Measurements from ENCODE around the gene IFNAR2.

Gene IFNAR2

DNA sequence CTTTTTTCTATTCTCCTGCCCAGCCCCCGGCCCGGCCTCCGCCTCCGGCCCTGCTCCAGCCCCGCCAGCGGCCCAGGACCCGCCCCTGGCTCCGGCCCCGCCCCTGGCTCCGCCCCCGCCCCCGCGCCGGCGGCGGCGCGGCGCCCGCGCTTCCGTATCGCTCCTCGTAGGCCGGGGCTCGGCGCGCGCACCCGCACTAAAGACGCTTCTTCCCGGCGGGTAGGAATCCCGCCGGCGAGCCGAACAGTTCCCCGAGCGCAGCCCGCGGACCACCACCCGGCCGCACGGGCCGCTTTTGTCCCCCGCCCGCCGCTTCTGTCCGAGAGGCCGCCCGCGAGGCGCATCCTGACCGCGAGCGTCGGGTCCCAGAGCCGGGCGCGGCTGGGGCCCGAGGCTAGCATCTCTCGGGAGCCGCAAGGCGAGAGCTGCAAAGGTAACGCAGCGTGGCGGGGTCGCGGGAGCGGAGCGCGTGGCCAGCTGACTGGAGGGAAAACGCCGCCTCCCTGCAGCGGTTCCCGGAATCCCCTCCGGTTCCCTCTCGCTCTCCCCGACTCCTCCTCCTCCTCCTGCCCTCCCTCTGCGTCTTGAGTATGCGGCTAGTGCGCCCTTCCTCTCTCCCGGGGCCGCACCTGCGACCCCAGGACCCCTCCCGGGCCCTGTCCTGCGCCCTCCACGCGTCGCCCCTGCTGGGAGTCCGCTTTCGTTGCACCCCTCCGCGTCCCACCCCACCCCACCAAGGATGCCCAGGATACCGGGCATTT is at the start of gene IFNAR2:
IFNAR2 (plus strand) TSS at position 155 of the 761 bp plus-strand sequence. CDS start 11,985 bp downstream, outside the sequence.
- no peak for FAIRE-seq
- peak; percentile 95 for DNase-seq (ENCODE audit: low spot score)

DNA sequence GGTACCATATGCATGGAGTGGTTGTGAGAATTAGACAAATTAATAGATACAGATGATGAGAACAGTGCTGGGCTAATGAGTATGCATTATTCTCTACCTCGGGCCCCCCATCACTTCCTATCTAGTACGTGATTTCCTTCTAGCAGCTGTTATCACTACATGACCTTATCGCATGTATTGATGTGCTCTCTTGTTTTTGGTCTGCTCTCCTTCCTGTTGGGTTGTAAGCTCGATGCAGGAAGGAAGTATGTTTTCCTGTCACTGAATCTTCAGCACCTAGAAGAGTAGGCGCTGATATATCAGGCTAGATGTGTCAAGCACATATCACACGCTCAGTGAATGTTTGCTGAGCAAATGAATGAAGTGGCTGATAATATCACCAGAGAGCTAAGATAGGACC is 43.9 kb upstream of the IFNAR2 start:
- FAIRE-seq = no peak
- DNase-seq (ENCODE audit: low spot score) = no peak

DNA sequence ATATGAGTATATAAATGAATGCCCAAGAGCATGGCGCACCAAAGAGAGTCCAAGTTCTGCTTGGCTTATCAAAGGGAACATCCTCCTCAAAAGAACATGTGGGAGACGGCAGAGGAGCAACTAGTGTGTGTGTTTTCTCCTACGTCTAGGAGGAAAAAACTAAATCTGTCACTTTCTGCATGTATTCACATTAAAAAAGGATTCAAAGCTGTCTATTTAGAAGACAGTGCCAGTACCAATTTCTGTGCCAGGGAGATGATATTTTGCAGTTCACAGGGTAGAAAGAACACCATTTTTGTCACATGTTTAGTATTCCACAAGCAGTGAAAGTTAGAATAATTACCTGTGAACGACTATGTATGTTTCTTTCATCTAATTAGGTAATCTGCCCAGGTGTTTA is 42.5 kb upstream of the IFNAR2 start:
- FAIRE-seq (no peak), DNase-seq (ENCODE audit: low spot score) (no peak)

DNA sequence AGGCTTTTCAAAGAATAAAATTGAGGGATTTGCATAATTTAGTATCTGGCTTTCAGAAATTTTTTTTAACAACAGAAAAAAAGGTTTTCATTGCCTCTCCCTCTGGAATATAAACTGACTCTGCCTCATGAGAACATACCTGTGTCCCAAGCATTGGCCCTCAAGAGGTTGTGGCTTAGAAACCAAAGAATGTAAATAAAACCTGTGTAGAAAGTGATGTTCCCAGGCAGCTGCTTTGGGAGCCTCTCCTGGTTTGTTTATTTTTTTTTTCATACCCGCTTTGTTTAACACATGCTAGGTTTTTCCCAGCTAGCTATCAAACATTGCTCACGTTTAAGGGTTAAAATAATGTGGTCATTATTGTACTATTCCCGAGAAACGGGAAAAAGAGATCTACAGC is 40.5 kb upstream of the IFNAR2 start:
- DNase-seq (ENCODE audit: low spot score) (no peak), FAIRE-seq (no peak)

DNA sequence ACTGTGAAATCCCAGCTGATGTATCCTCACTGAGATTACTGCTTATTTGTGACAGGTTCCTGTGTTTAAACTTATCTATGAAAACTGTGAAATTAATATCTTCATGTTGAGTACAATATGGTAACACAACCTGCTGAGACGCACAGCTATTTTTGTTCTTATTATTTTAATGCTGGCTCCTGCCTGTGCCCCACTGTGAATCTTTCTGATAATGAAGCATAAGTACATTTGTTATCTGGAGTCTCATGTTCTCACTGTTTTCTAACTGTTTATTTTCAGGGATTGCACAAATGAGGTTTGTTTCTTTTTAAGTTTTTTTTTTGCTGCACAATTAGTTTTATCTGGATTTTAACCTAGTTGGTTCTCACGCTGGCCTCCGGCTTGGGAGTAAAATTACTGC is 39.9 kb upstream of the IFNAR2 start:
- no peak for FAIRE-seq
- DNase-seq (ENCODE audit: low spot score) = no peak

DNA sequence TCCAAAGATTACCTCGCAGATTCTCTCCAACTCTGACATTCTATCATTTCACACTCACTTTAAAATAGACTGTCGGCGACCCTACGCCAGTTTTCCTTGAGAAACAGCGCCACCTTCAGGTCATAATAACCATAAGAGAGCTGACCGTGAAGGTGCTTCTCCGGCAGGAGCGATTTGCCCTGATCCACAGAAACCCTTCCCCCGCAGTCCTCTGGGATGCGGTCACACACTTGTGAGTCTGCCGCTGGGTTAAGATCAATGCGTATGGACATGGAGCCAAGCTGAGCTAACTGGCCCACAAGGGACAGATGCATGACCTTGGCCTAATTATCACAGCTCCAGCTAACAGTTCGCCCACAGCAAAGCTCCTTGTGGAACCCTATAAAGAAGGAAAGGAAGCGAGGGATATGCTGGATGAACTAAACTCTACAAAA is 32.8 kb upstream of the IFNAR2 start:
- DNase-seq (ENCODE audit: low spot score) = peak; percentile 70
- FAIRE-seq = no peak

DNA sequence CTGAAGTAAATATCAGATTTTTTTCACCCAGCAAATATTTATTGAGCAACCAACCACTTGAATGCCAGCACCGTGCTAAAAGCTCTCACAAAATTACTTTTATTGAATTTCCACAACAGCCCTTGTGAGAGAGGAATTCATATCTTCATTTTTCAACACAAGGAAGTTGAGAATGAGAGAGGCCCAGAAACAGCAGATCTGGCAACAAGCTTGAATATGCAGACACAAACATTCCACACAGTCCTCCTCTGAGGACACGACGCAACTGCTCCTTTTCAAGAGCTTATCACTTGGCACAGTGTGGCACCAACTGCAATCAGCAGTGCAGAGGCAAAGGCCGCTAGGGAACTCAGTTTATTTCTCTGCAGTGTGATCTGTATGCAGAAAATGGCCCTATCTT is 32.2 kb upstream of the IFNAR2 start:
- no peak for FAIRE-seq

DNA sequence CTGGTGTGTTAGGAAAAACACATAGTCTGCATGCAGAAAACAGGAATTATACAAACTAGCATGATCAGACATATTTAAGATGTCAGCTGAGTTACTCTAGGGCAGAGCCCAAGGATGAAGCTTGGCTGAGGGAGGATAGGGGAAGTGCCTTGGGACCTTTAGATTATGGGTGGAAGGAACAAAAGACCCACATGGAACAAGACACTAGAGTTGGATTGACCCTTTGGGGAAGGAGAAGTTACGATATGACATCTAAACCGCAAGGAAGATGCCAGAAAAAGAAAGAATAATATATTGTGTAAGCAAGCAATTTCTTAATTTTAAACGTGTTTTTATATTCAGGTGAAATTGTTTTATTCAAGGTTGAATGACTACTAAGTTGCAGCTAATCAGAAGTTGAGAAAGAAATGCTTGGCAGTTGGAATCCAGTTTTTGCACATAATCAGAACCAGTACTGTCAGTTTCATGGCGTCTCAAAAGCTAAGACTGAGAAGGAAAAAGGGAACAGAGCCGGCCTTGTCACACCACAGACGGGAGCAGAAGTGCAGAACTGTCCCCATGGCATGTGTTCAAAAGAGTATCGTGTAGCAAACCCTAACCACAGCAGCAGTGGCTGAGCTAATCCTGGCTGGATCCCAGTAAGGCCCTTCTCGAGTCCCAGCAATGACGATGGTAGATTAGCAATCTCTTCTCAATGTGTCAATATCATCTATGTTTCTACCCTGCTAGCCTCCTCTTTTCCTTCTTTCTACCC is 31.2 kb upstream of the IFNAR2 start:
- DNase-seq (ENCODE audit: low spot score) (no peak), FAIRE-seq (no peak)

More for the DNA sequence above, 32.2 kb upstream of the IFNAR2 start:
- no peak for DNase-seq (ENCODE audit: low spot score)

DNA sequence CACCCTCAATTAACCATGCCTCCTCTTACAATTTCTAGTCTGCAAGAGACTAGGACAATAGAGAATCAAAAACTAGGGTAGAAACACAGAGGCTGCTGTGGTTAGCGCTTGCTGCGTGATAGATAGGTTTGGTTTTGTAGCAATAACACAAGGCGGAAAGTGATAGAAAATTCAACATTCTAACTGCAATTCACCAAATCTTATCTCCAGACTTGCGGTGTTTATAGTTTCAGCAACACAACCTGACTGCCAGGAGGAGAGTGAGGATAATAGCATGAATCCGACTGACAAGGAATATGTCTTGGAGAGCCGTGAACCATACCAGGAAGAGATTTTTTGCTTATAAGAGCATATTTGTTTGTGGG is 30.7 kb upstream of the IFNAR2 start:
- no peak for FAIRE-seq

DNA sequence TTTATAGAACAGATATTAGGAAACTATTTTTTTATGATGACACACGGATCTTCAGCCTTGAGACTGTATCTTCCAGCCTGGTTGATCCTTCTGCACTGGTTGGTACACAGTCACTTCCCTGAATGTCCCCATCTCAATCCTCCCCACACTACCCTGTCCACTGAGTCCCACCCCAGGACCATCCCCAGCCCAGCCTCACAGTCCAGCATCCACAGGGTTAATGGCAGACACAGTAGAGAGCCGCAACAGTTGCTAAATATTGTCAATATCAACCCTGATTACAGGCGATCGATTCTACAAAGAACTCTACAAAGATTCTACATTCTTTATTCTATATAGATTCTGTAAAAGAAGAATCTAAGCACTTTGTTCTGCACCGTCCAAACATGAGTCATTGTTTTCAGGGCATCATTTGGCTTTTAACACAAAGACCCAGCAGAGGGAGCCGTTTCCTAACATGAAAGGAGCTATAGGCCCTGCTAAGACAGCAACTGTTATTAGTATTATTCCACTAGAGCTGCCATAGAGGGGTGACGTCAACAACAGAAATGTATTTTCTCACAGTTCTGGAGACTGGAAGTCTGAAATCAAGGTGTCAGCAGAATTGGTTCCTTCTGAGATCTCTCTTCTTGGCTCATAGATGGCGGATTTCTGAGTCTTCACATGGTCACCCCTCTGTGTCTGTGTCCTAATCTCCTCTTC is 30.1 kb upstream of the IFNAR2 start:
- FAIRE-seq = no peak

More for the DNA sequence above, 30.7 kb upstream of the IFNAR2 start:
- DNase-seq (ENCODE audit: low spot score) = no peak

DNA sequence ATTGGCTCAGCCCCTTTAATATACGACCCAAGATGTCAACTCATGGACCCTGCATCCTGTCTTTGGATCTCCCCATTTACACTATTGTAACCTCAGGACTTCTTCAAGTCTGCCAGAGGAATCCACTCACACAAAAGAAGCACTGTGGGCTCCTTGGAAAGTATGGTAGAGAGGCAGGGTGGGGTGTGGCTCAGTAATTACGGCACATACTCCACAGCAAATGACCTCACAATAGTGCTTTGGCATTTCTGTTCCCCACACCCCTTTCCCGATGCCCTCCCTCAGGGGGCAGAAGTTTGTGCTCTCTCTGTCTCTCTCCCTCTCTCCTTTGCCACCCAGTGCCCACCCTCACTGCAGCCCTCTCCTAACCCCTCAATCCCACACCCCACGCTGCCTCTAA is 27.8 kb upstream of the IFNAR2 start:
- DNase-seq (ENCODE audit: low spot score) (no peak), FAIRE-seq (no peak)

More for the DNA sequence above, 30.1 kb upstream of the IFNAR2 start:
- peak; percentile 76 for DNase-seq (ENCODE audit: low spot score)

DNA sequence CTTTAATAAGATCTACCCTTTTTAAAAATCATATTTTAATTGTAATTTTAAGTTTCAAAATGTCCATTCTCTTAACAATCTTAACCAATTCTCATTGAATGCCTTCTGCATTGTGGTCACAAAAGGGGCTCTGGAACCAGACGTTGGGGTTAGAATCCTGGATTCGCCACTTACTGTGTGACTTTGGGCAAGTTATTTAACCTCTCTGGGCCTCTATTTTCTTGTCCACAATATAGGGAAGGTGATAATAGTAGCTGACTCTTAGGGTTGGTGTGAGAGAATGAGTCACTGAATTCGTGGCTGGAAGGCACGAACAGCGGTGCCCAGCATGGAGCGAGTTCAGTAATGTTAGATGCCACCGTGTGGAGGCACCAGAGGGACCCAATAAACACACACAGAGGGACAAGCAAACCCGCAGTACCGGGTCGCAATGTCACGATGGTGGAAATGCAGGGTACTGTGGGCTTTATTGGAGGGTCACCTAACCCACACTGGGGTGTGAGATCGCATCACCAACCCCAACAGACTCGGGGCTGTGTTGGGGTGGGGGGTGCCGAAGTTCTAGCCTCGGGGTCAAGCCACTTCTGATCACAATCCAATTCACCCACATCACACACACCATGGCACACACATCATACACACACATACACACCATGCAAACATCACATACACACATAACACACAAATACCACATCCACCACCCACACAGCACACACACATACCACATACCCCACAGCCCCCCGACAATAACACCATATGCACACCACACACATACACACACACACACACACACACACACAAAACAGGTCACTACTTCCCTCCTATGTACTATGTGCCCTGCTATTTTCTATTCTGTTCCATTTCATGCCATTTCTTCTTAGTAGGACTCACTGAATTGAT is 27.0 kb upstream of the IFNAR2 start:
- no peak for FAIRE-seq
- DNase-seq (ENCODE audit: low spot score) = no peak

DNA sequence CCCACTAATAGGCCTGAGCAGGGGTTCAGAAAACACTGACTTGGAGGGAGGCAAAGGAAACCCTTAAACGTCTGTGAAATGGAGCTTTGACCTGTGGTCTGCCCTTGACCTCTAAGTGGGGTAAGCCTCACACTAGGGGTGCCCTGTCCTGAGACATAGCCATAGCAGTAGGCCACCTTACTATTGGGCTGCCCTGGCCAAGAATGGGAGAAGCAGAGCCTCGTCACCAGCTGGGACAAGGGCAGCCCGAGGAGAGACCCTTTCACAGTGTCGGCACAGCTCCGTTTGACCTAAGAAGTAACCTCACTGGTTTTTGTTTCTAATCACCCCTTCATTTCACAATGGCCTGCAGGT is 26.4 kb upstream of the IFNAR2 start:
- no peak for DNase-seq (ENCODE audit: low spot score)
- FAIRE-seq = no peak

DNA sequence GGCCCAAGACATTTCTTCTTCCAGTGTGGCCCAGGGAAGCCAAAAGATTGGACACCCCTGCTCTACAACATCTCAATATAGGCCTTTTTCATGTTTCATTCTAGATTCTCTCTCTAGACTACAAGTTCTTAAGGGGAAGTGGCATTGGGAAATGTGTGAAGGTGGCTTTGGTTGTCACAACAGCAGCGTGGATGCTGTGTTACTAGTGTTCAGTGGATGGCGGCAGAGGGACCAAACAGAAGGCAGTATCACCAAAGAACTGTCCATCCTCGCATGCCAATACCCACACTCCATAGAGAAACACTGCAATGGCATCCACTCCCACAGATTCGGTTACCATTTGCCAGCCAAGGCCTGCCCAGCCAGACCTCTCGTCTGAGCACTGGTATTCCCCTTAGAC is 24.3 kb upstream of the IFNAR2 start:
- DNase-seq (ENCODE audit: low spot score) = no peak
- FAIRE-seq = no peak

DNA sequence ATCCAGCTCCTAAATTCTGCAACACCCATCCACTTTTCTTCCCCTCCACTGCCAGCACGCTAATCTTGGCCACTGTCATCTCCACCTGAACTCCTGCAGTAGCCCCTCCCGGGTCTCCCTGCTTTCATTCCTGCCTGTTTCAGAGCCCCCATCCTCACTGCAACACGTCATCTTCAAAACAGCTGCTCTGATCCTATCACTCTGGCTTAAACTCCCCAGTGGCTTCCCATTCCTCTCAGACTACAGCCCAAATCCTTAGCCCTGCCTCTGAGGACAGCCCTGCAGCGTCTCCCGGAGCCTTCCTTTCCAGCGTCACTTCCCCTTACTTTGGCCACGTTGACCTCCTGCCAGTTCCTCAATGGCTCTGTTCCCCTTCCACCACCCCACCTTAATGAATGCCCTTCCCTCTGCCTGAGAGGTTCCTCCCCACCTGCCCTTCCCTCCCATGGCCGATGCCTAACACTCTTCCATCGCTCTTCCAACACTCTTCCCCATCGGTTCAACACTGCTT is 22.9 kb upstream of the IFNAR2 start:
- no peak for FAIRE-seq
- no peak for DNase-seq (ENCODE audit: low spot score)

DNA sequence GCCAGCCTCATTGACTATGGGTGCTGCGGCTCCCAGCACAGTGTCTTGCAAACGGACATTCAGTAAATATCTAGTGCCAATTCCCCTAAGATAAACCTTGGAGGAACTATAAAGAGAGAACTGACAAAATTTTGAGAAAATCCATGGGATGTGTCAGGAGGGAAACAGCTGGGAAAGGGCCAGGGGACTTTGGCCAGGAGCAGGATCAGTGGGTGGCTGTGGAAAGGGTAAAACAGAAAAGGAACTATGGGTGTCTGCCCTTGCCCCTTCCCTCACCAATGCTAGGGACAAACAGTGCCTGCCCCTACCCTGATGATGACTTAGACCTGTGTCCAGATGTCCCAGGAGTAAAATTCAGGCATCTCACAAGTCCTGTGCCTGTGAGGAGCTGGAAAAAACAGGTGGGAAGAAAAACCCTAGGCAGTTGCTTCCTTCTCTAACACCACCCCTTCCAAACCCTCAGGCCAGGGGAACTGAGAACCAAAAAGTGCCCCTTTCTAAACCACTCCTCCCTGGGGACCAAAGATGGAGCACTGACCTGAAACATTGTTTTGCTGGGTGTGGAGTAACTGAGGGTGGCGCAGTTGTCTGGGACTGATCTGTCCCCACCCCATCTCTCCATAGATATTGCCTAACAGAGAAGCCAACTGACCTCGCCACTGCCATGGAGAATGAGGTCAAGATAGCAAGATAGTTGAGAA is 22.1 kb upstream of the IFNAR2 start:
- FAIRE-seq (no peak), DNase-seq (ENCODE audit: low spot score) (no peak)

DNA sequence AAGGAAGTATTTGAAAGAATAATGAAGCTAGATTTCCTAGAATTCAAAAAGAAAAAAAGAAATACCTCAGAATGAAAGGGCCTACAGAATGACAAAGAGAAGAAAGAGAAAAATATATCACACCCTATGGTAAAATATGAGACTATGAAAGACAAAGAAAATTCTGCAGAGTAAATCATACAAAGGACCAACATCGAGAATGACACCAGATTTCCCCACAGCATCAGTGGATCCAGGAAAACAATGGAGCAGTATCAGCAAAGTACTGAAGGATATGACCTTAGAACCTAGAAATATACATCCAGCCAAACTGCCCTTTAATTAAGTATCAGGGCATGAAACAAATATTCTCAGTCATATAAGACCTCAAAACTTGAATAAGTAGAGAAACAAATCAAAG is 21.2 kb upstream of the IFNAR2 start:
- DNase-seq (ENCODE audit: low spot score) = no peak

DNA sequence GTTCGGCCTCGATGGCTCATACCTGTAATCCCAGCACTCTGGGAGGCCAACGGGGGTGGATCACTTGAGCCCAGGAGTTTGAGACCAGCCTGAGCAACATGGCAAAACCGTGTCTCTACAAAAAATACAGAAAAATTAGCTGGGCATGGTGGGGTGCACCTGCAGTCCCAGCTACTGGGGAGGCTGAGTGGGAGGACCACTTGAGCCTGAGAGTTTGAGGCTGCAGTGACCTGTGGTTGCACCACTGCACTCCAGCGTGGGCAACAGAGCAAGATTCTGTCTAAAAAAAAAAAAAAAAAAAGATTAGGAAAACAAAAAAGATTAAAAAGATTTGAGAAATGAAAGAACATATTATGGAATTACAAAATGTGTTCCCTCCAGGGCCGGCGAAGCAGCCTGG is 18.4 kb upstream of the IFNAR2 start:
- DNase-seq (ENCODE audit: low spot score) (no peak), FAIRE-seq (no peak)

More for the DNA sequence above, 21.2 kb upstream of the IFNAR2 start:
- no peak for FAIRE-seq

DNA sequence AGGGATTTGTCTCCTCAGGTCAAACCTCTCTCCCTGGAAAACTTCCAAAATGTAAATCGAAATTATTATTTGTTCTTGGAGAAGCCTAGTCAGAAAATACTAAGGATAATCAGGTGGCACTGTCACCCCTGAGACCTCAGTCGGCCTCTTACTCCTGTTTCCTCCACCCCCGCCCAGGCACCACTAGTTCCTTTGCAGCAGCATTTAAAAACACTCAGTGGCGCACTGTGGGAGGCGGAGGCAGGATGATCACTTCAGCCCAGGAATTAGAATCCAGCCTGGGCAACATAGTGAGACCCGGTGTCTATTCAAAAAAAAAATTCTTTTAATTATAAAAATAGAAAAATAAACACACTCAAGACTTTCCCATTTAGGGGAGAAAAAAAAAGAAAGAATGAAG is 18.0 kb upstream of the IFNAR2 start:
- DNase-seq (ENCODE audit: low spot score) = no peak
- FAIRE-seq = no peak

DNA sequence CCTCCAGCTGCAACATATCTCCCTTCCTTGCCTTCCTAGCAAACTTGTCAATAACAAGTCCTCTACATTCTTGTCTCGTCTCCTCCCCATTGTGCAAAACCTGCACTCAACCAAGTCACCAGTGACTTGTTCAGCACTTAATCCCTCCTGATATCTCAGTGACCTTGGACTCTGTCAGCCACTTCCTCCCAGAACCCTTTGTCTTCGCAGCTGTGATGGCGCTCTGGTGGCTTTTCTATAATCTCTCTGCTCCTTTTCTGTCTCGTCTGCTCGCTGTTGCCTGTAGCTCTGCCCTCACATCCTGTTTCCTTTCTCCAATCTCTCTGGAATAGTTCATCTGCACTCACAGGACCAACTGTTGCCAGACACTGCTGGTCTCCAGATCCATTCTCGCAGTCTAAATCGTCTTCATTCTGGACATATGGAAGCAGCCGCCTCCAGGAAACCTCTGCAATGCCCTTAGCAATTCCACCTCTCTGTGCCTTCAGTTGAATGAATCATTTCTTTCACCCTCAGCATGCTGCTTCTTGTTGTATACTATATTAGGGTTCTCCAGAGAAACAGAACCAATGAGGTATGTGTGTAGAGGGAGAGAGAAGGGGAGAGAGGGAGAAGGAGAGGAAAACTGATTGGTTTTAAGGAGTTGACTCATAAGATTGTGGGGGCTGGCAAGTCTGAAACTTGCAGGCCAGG is 17.4 kb upstream of the IFNAR2 start:
- DNase-seq (ENCODE audit: low spot score) (no peak), FAIRE-seq (no peak)

All from urothelium cell line (cell line).